ENCODE results near the gene OR2H2.

The OR2H2 gene

GRCh38 chr6:29561091-29561490, 23.8 kb upstream of the OR2H2 start:
- Histone ChIP-seq H4K20me1 (ENCODE audit: control insufficient read depth, insufficient read depth, low read depth, low read length) (no peaks in the 10 kb centered on the region), H3K79me2 (ENCODE audit: control insufficient read depth, low read length) (no peaks in the 10 kb centered on the region), H3K4me2 (ENCODE audit: low read length) (no peak overlapping the region), H3K4me3 (ENCODE audit: low read length) (no peak overlapping the region), H3K36me3 (ENCODE audit: control insufficient read depth, low read length) (no peaks in the 10 kb centered on the region), H3F3A (ENCODE audit: control insufficient read depth, insufficient read depth) (no peaks in the 10 kb centered on the region), H3K9me3 (ENCODE audit: control insufficient read depth, insufficient read depth, low read length) (no peaks in the 10 kb centered on the region), H3K27me3 (ENCODE audit: control insufficient read depth, low read length) (no peaks in the 10 kb centered on the region; the same call in 1 of the 2 replicates), H3K27ac (ENCODE audit: low read depth, low read length) (no peak overlapping the region), H3K9me2 (replicated peaks; ENCODE audit: control insufficient read depth, low read length) (no peaks in the 10 kb centered on the region), H3K4me1 (ENCODE audit: control insufficient read depth, low read length) (peaks cover 5% of the 10 kb centered on the region; the same call in 1 of the 2 replicates)
- TF ChIP-seq, protein P1, sequence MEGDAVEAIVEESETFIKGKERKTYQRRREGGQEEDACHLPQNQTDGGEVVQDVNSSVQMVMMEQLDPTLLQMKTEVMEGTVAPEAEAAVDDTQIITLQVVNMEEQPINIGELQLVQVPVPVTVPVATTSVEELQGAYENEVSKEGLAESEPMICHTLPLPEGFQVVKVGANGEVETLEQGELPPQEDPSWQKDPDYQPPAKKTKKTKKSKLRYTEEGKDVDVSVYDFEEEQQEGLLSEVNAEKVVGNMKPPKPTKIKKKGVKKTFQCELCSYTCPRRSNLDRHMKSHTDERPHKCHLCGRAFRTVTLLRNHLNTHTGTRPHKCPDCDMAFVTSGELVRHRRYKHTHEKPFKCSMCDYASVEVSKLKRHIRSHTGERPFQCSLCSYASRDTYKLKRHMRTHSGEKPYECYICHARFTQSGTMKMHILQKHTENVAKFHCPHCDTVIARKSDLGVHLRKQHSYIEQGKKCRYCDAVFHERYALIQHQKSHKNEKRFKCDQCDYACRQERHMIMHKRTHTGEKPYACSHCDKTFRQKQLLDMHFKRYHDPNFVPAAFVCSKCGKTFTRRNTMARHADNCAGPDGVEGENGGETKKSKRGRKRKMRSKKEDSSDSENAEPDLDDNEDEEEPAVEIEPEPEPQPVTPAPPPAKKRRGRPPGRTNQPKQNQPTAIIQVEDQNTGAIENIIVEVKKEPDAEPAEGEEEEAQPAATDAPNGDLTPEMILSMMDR (IDR thresholded peaks at IDR 0.05; ENCODE audit: low read depth, low read length, poor library complexity, severe bottlenecking): no peak
- TF ChIP-seq EZH2phosphoT487 (IDR thresholded peaks at IDR 0.05; ENCODE audit: borderline replicate concordance, low read length): no peak

GRCh38 chr6:29561606-29562181, 23.2 kb upstream of the OR2H2 start:
- Histone ChIP-seq H3F3A (ENCODE audit: control insufficient read depth, insufficient read depth) (no peaks in the 10 kb centered on the region), H3K4me2 (ENCODE audit: low read length) (no peak overlapping the region), H3K36me3 (ENCODE audit: control insufficient read depth, low read length) (no peaks in the 10 kb centered on the region), H3K27me3 (ENCODE audit: control insufficient read depth, low read length) (no peaks in the 10 kb centered on the region; the same call in 1 of the 2 replicates), H3K9me2 (replicated peaks; ENCODE audit: control insufficient read depth, low read length) (no peaks in the 10 kb centered on the region), H3K79me2 (ENCODE audit: control insufficient read depth, low read length) (no peaks in the 10 kb centered on the region), H3K27ac (ENCODE audit: low read depth, low read length) (no peak overlapping the region), H4K20me1 (ENCODE audit: control insufficient read depth, insufficient read depth, low read depth, low read length) (no peaks in the 10 kb centered on the region), H3K9me3 (ENCODE audit: control insufficient read depth, insufficient read depth, low read length) (no peaks in the 10 kb centered on the region), H3K4me1 (ENCODE audit: control insufficient read depth, low read length) (peaks cover 5% of the 10 kb centered on the region; the same call in 1 of the 2 replicates), H3K4me3 (ENCODE audit: low read length) (no peak overlapping the region)
- TF ChIP-seq, protein P1 (IDR thresholded peaks at IDR 0.05; ENCODE audit: low read depth, low read length, poor library complexity, severe bottlenecking): no peak
- no peak for TF ChIP-seq EZH2phosphoT487 (IDR thresholded peaks at IDR 0.05; ENCODE audit: borderline replicate concordance, low read length)

DNA sequence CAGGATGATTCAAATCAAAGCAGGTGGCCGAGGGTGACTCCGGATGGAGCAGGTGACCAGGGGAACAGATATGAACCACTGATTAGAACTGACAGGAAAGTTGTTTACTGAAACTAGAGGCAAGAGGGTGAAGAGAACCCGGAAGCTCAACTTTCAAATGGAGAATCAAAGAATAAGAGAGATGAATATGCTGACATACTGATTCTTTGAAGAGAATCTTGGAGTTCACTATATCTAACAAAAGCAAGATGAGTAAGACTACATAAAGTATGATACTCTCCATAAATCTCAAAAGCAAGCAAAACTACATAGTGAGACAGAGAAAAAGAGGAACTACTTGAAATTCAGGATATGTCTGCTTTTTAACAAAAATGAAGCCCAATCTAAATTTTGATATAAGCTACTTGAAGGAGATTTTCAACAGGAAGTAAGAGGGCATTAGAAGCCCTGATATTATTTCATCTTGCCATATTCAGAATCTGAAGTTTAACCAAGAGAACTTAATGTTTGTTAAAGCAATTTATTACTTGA, 21.4 kb upstream of the OR2H2 start:
- H3K27me3 ChIP-seq (ENCODE audit: control insufficient read depth, low read length): no peaks in the 10 kb centered on the region; the same call in 1 of the 2 replicates
- no peaks in the 10 kb centered on the region for H4K20me1 ChIP-seq (ENCODE audit: control insufficient read depth, insufficient read depth, low read depth, low read length)
- TF ChIP-seq EZH2phosphoT487 (IDR thresholded peaks at IDR 0.05; ENCODE audit: borderline replicate concordance, low read length): no peak
- TF ChIP-seq, protein P1 (IDR thresholded peaks at IDR 0.05; ENCODE audit: low read depth, low read length, poor library complexity, severe bottlenecking): no peak
- no peak overlapping the region for H3K4me2 ChIP-seq (ENCODE audit: low read length)
- H3K4me1 ChIP-seq (ENCODE audit: control insufficient read depth, low read length): peaks cover 5% of the 10 kb centered on the region; the same call in 1 of the 2 replicates
- H3K27ac ChIP-seq (ENCODE audit: low read depth, low read length): no peak overlapping the region
- no peak overlapping the region for H3K4me3 ChIP-seq (ENCODE audit: low read length)
- no peaks in the 10 kb centered on the region for H3K79me2 ChIP-seq (ENCODE audit: control insufficient read depth, low read length)
- H3F3A ChIP-seq (ENCODE audit: control insufficient read depth, insufficient read depth): no peaks in the 10 kb centered on the region
- H3K36me3 ChIP-seq (ENCODE audit: control insufficient read depth, low read length): no peaks in the 10 kb centered on the region
- no peaks in the 10 kb centered on the region for H3K9me2 ChIP-seq (replicated peaks; ENCODE audit: control insufficient read depth, low read length)
- H3K9me3 ChIP-seq (ENCODE audit: control insufficient read depth, insufficient read depth, low read length): no peaks in the 10 kb centered on the region
